T47D (cell line): Measurements from ENCODE around the gene ZSWIM1.
A peak's percentile ranks its signal among the peaks of the same experiment; 100 is the strongest.
"Not testable (repeated sequence)": the region's sequence is repeated elsewhere in the genome, so short reads cannot be mapped to it uniquely, and the experiment has no call there.

Experiments used
- DNase-seq, 2 experiments: peaks; one replicate each; pipeline versions ENCODE4 v3.0.0 to v3.0.0-alpha.2; 2011 to 2012; ENCODE audit warnings: low read depth in 1 of 2, low spot score in 1 of 2
- JUND ChIP-seq: IDR thresholded peaks from 2 replicates; pipeline ENCODE4 v1.6.1; 2012; ENCODE audit warnings: low read depth
- in situ Hi-C: cut with HindIII; loops from 2 replicates; pipeline ENCODE4 v1.10.0; 2016; ENCODE audit warnings: low sequenced_read_pairs, low pct_unique_long_range_greater_than_20kb

Gene ZSWIM1

GRCh38 chr20:45921337-45922189 is 40.5 kb downstream of the ZSWIM1 start:
- DNase-seq: no peak
- no peak for TF ChIP-seq JUND
- in situ Hi-C loops: no loop called here

GRCh38 chr20:45924391-45925261 is 43.6 kb downstream of the ZSWIM1 start:
- no peak for DNase-seq
- in situ Hi-C loops: no loop called here
- TF ChIP-seq JUND: no peak

GRCh38 chr20:45925821-45926506 is 44.9 kb downstream of the ZSWIM1 start:
- in situ Hi-C loops: no loop called here
- DNase-seq: no peak
- no peak for TF ChIP-seq JUND

- DNase-seq: no peak
- in situ Hi-C loops: no loop called here
- no peak for TF ChIP-seq JUND
Measured at GRCh38 chr20:45926731-45927070, 45.7 kb downstream of the ZSWIM1 start.

- peak in 1 of 2 experiments; percentile 39 for DNase-seq
- TF ChIP-seq JUND: no peak
- in situ Hi-C loops: no loop called here
Measured at GRCh38 chr20:45927071-45927878, 46.2 kb downstream of the ZSWIM1 start.

- in situ Hi-C loops: not testable (repeated sequence)
Measured at GRCh38 chr20:45931680-45932079, 50.7 kb downstream of the ZSWIM1 start.

GRCh38 chr20:45933266-45934045 is 52.4 kb downstream of the ZSWIM1 start:
- DNase-seq: peak; percentile 93 to 94
- no peak for TF ChIP-seq JUND
- in situ Hi-C loops: no loop called here

More at GRCh38 chr20:45931680-45932079, 50.7 kb downstream of the ZSWIM1 start:
- not testable (repeated sequence) for DNase-seq

GRCh38 chr20:45934046-45934585 is 53.1 kb downstream of the ZSWIM1 start:
- in situ Hi-C loops: no loop called here
- DNase-seq: peak in 1 of 2 experiments; percentile 64
- no peak for TF ChIP-seq JUND
